ENCODE measurements around the gene TCTN2.

The TCTN2 gene

GRCh38 chr12:123686636-123687190 is 15.8 kb downstream of the TCTN2 start:
- no peak for DNase-seq (ENCODE audit: low read depth in 2 of 2)

- DNase-seq (ENCODE audit: low read depth in 2 of 2): no peak
These were observed 19.4 kb downstream of the TCTN2 start for GRCh38 chr12:123690191-123690840.

GRCh38 chr12:123696207-123696606 is 25.3 kb downstream of the TCTN2 start:
- DNase-seq (ENCODE audit: low read depth in 2 of 2): no peak

- no peak for DNase-seq (ENCODE audit: low read depth in 2 of 2)
These were observed 25.7 kb downstream of the TCTN2 start for GRCh38 chr12:123696646-123697045.

- DNase-seq (ENCODE audit: low read depth in 2 of 2): no peak
These were observed 35.0 kb downstream of the TCTN2 start for GRCh38 chr12:123705935-123706334.

- no peak for DNase-seq (ENCODE audit: low read depth in 2 of 2)
These were observed 36.6 kb downstream of the TCTN2 start for GRCh38 chr12:123707466-123707865.

- no peak for DNase-seq (ENCODE audit: low read depth in 2 of 2)
These were observed 41.9 kb downstream of the TCTN2 start for GRCh38 chr12:123712780-123713319.

GRCh38 chr12:123713398-123713797 is 42.5 kb downstream of the TCTN2 start:
- DNase-seq (ENCODE audit: low read depth in 2 of 2): no peak

GRCh38 chr12:123713823-123714585 is 43.1 kb downstream of the TCTN2 start:
- DNase-seq (ENCODE audit: low read depth in 2 of 2): no peak

- no peak for DNase-seq (ENCODE audit: low read depth in 2 of 2)
These were observed 44.3 kb downstream of the TCTN2 start for GRCh38 chr12:123715195-123715594.

- DNase-seq (ENCODE audit: low read depth in 2 of 2): no peak
These were observed 46.4 kb downstream of the TCTN2 start for GRCh38 chr12:123717350-123717749.

- DNase-seq (ENCODE audit: low read depth in 2 of 2): no peak
These were observed 49.4 kb downstream of the TCTN2 start for GRCh38 chr12:123720141-123720814.

GRCh38 chr12:123721245-123721644 is 50.3 kb downstream of the TCTN2 start:
- no peak for DNase-seq (ENCODE audit: low read depth in 2 of 2)

GRCh38 chr12:123723011-123723410 is 52.1 kb downstream of the TCTN2 start:
- DNase-seq (ENCODE audit: low read depth in 2 of 2): no peak

GRCh38 chr12:123723765-123724164 is 52.9 kb downstream of the TCTN2 start:
- no peak for DNase-seq (ENCODE audit: low read depth in 2 of 2)

GRCh38 chr12:123726244-123726643 is 55.3 kb downstream of the TCTN2 start:
- no peak for DNase-seq (ENCODE audit: low read depth in 2 of 2)

GRCh38 chr12:123726962-123727361 is 56.0 kb downstream of the TCTN2 start:
- no peak for DNase-seq (ENCODE audit: low read depth in 2 of 2)

GRCh38 chr12:123727878-123728277 is 57.0 kb downstream of the TCTN2 start:
- no peak for DNase-seq (ENCODE audit: low read depth in 2 of 2)

GRCh38 chr12:123731596-123731995 is 60.7 kb downstream of the TCTN2 start:
- DNase-seq (ENCODE audit: low read depth in 2 of 2): no peak

- DNase-seq (ENCODE audit: low read depth in 2 of 2): no peak
These were observed 61.3 kb downstream of the TCTN2 start for GRCh38 chr12:123732251-123732650.

GRCh38 chr12:123733229-123733628 is 62.3 kb downstream of the TCTN2 start:
- DNase-seq (ENCODE audit: low read depth in 2 of 2): no peak

GRCh38 chr12:123734268-123734667 is 63.4 kb downstream of the TCTN2 start:
- no peak for DNase-seq (ENCODE audit: low read depth in 2 of 2)
